Ishikawa (cell line): ENCODE measurements around the gene TIFAB.

ENCODE experiments used
- CEBPB ChIP-seq: IDR thresholded peaks from 2 replicates; pipeline ENCODE4 v1.6.1; 2012
- EP300 ChIP-seq: IDR thresholded peaks from 2 replicates; pipeline ENCODE4 v1.6.1; 2012; ENCODE audit warnings: borderline replicate concordance
- FOXM1 ChIP-seq: IDR thresholded peaks from 2 replicates; pipeline ENCODE4 v1.6.1; 2012; ENCODE audit warnings: low read depth, borderline replicate concordance
- RAD21 ChIP-seq: IDR thresholded peaks from 2 replicates; pipeline ENCODE4 v1.6.1; 2012; ENCODE audit warnings: low read depth
- REST ChIP-seq: IDR thresholded peaks from 2 replicates; pipeline ENCODE4 v1.6.1; 2012; ENCODE audit warnings: low read depth, mild to moderate bottlenecking
- TAF1 ChIP-seq: IDR thresholded peaks from 2 replicates; pipeline ENCODE4 v1.6.1; 2012; ENCODE audit warnings: low read depth, mild to moderate bottlenecking
- YY1 ChIP-seq: IDR thresholded peaks from 2 replicates; pipeline ENCODE4 v1.6.1; 2012; ENCODE audit warnings: low read depth
- TF ChIP-seq, protein P1 (sequence below): IDR thresholded peaks from 2 replicates; pipeline ENCODE4 v1.6.1; 2012

- TF ChIP-seq FOXM1 (no peak), TAF1 (no peak), CEBPB (no peak), YY1 (no peak), RAD21 (no peak), EP300 (no peak), REST (no peak)
- TF ChIP-seq, protein P1, sequence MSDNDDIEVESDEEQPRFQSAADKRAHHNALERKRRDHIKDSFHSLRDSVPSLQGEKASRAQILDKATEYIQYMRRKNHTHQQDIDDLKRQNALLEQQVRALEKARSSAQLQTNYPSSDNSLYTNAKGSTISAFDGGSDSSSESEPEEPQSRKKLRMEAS, result no peak
These were observed 1.2 kb downstream of the TIFAB start for GRCh38 chr5:135450952-135451351.
